GM11168 (cell line): ENCODE measurements around the gene ONECUT3.
"Not testable (repeated sequence)": the region's sequence is repeated elsewhere in the genome, so short reads cannot be mapped to it uniquely, and the experiment has no call there.

Experiments
- in situ Hi-C: fragments of 300-500 bp; cut with MboI; formaldehyde crosslinking; loops from one replicate; pipeline ENCODE4 v1.12.0; 2022; ENCODE audit warnings: low sequenced_read_pairs; ENCODE audit not compliant: unreplicated experiment

Gene ONECUT3

GRCh38 chr19:1786668-1787067 is 33.4 kb downstream of the ONECUT3 start:
- in situ Hi-C loops: no loop called here

- in situ Hi-C loops: no loop called here
Measured at GRCh38 chr19:1787116-1787515, 33.8 kb downstream of the ONECUT3 start.

GRCh38 chr19:1789261-1790041 is 36.1 kb downstream of the ONECUT3 start:
- in situ Hi-C loops: no loop called here

GRCh38 chr19:1790054-1790792 is 36.9 kb downstream of the ONECUT3 start:
- in situ Hi-C loops: no loop called here

- in situ Hi-C loops: no loop called here
Measured at GRCh38 chr19:1791879-1792278, 38.6 kb downstream of the ONECUT3 start.

GRCh38 chr19:1794424-1795172 is 41.3 kb downstream of the ONECUT3 start:
- in situ Hi-C loops: no loop called here

GRCh38 chr19:1796395-1797142 is 43.3 kb downstream of the ONECUT3 start:
- in situ Hi-C loops: no loop called here

GRCh38 chr19:1797313-1797712 is 44.0 kb downstream of the ONECUT3 start:
- in situ Hi-C loops: not testable (repeated sequence)

GRCh38 chr19:1799695-1800342 is 46.5 kb downstream of the ONECUT3 start:
- in situ Hi-C loops: no loop called here

GRCh38 chr19:1804858-1805257 is 51.6 kb downstream of the ONECUT3 start:
- in situ Hi-C loops: no loop called here

- in situ Hi-C loops: no loop called here
Measured at GRCh38 chr19:1805401-1806183, 52.3 kb downstream of the ONECUT3 start.

GRCh38 chr19:1806184-1807029 is 53.1 kb downstream of the ONECUT3 start:
- in situ Hi-C loops: no loop called here

- in situ Hi-C loops: no loop called here
Measured at GRCh38 chr19:1807030-1807694, 53.9 kb downstream of the ONECUT3 start.

- in situ Hi-C loops: no loop called here
Measured at GRCh38 chr19:1807695-1808394, 54.5 kb downstream of the ONECUT3 start.

- in situ Hi-C loops: no loop called here
Measured at GRCh38 chr19:1808395-1808731, 55.1 kb downstream of the ONECUT3 start.

- in situ Hi-C loops: no loop called here
Measured at GRCh38 chr19:1809678-1810077, 56.4 kb downstream of the ONECUT3 start.
